NCI-H526 (cell line): ENCODE measurements around the gene PLEKHS1.
A peak's percentile ranks its signal among the peaks of the same experiment; 100 is the strongest.

ENCODE experiments used
- DNase-seq, 2 experiments: peaks; one replicate each; lab custom pipeline; 2025; lab: John Stamatoyannopoulos, UW

Gene PLEKHS1

DNA sequence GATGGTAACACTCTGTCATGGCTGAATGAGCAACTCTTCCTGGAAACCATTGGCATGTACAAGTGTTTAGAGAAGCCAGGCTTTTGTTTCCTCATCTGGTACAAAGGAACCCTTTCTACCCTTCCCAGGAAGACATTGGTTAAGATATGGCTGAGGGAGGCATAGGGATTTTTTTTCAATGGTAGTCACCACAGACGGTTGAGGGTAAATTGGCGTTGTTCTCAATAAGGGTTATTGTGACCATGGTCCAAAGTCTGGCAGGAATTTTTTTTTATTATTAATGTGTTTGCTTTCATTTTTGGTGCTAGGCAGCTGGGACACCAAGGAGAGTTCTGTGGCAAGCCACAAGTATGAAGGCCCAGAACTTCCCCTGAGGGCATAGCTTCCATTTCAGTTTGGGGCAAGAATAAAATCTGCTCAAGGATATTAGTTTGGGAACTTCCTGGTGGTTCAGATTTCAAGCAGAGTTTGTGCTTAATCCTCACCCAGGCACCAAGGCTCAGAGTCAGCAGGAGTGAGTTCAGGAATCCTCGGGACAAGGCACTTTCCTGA is at the start of gene PLEKHS1:
TSS of gene PLEKHS1 (plus strand) at position 502 of the 552 bp plus-strand sequence. CDS start 3,596 bp downstream, outside the sequence.
- peak in 1 of 2 experiments; percentile 0 for DNase-seq

DNA sequence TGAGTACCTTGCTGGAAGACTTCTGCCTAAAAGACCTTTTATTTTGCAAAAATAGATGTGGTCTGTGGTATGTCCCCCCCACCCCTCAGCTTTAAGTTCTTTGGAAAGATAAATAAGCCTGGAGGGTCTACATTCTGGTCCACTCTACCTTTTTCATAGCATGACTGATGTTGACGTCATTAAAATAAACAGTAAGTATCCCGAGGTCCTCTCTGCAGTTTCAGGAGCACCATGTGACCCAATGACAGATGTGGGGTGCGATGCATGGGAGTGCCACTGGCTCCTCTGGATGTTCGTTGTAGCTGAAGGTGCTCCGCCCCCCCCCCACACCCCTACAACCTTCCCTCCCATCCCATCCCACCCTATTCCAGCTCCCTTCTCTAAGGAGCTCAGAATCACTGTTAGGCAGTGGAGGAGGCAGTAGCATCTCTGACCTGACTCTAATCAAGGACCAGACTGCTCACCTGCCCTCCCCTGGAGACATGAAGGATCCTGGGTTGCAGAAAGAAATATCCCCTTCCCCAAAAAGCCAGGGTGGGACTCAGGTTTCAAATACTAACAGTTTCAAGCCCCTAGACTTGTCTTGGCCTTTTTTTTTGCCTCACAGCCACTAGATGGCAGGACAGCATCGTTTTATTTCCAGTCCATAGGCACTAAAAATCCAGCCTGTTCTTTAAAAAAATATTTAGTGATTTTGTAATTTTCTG is 46.7 kb upstream of the PLEKHS1 start:
- peak in 1 of 2 experiments; percentile 55 for DNase-seq

GRCh38 chr10:113705344-113705652 is 46.2 kb upstream of the PLEKHS1 start:
- peak in 1 of 2 experiments; percentile 36 for DNase-seq

DNA sequence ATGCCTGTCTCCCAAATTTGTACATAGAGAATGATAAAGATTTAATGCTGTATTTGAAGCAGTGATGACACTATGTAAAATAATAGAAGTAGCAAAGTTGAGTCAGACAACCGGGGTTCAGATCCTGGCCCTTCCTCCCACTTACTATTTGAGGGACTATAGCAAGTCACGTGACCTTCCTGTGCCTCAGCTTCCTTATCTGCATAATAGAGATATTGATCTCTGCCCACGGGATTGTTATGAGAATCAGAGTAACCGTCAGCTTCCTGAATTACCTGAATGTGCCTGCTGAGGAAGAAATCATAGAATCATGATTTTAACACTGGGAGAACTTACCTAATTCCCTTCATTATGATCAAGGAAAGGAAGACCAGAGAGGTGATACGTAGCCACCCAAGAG is 44.9 kb upstream of the PLEKHS1 start:
- peak in 1 of 2 experiments; percentile 16 for DNase-seq

DNA sequence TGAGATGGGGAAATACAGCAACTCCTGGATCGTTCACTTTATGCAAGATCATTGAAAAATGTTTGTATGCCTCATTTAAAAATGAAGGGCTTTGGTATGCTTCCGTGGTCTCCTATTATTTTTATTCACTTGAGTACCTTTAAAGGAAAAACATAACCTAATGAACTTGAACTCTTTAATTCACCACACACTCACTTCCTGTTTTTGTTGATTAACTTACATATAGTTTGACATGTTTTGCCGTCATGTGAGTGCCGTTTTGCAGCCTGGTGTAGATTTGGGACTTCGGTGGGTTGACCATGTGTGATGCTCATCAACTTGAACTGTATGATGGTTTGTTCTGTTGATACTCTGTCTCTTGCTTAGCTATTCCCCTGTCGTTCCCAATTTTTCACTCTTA is 42.8 kb upstream of the PLEKHS1 start:
- DNase-seq = no peak

DNA sequence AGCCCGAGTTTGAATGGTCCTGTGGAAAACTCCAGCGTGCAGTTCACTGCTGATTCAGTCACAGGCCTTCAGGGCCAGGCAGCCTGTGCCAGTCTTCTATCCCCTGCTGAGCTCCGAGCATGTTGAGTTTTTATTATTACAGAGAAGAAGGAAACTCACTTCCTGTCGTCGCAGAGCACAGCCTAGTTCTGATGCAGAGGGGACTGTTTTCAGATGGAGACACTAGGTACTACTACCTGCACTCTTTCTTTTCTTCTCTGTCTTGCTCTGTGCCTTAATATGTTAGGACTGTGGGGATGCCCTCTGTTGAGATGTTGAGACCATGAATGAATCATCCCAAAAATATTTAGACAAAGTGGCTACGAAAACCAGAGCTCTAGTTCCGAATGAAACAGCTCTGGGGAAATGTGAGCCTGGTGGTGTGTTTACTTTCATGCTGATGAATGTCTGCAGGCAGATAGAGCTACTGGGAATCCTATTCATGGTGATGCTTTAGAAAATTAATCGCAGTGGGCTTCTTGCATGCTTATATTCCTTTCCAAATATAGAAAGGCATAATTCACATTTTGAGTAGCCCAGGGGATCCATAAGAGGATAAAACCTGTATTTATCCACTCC is 42.2 kb upstream of the PLEKHS1 start:
- DNase-seq = peak; percentile 47 to 57

- peak; percentile 89 to 90 for DNase-seq
Observed at GRCh38 chr10:113711142-113711541, 40.3 kb upstream of the PLEKHS1 start.

- DNase-seq = no peak
Observed at GRCh38 chr10:113712024-113712423, 39.5 kb upstream of the PLEKHS1 start.

GRCh38 chr10:113712755-113713639 is 38.5 kb upstream of the PLEKHS1 start:
- peak; percentile 94 to 97 for DNase-seq

DNA sequence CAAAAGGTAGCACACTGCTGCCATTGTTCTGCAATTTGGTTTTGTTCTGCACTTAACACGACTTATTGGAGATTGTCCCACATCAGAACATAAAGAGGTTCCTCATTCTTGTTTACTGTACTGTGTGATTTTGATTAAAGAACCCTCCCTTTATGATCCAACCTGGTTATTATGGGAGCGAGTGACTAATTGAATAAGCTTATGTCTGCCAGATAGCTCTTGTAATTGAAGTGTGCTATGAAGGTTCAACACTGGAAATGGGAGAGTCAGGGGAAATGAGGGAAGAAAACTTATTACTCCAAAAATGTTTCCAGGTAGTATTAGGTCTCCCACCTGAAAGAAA is 37.9 kb upstream of the PLEKHS1 start:
- DNase-seq = peak; percentile 21 to 23

- DNase-seq = no peak
Observed at GRCh38 chr10:113716109-113716910, 35.2 kb upstream of the PLEKHS1 start.

GRCh38 chr10:113718969-113719822 is 32.3 kb upstream of the PLEKHS1 start:
- no peak for DNase-seq

DNA sequence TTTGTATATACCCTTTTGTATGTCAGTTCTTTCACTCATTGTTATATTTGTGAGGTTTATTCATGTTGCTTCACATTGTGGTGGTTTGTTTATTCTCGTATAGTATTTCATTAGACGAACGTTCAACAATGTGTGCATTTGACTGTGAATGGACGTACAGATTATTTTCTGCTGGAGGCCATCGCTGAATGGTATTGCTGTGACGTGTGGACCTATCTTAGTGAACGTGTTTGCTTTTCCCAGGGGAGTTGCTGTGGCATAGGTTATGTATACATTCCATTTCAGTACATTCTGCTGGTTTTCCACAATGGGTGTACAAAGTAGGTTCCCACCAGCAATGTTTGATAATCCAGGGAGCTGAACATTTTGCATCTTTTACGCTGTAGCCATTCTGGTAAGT is 31.1 kb upstream of the PLEKHS1 start:
- peak in 1 of 2 experiments; percentile 18 for DNase-seq

- DNase-seq = peak in 1 of 2 experiments; percentile 5
Observed at GRCh38 chr10:113732160-113732881, 19.2 kb upstream of the PLEKHS1 start.

DNA sequence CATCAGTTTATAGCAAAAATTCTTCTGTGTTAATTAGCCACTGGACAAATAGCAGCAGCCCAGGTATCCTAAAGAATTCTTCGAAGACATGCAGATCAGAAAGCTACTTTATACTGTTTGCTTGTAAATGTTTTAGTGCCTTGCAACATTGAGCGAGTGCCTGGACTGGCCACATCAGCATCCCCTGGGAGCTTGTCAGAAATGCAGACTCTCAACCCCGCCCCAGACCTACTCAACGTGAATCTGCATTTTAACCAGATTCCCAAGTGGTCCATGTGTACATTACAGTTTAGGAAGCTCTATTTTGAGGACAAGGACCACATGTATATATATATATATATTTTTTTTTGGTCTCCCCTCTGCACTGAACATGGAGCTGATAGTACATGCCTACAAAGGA is 18.5 kb upstream of the PLEKHS1 start:
- peak in 1 of 2 experiments; percentile 5 for DNase-seq

- DNase-seq = no peak
Observed at GRCh38 chr10:113733635-113734034, 17.8 kb upstream of the PLEKHS1 start.

DNA sequence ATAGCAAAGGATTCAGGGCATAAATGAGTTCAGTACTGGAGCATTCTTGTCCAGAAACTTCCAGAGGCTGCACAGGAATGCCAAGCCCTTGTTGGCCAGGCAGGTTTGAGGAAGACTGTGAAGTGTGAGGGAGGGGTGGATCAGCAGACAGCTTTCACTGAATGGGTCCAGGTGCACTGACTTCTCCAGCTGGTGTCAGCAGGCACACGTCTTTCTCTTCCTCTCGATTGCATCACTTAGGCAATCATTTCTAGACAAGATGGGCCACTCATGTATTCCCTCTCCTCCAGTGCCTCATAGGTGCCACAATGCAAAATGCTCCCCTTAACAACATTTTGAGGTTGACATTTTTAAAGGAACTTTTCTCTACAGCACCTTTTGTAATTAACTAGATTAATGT is 15.6 kb upstream of the PLEKHS1 start:
- DNase-seq = peak; percentile 42 to 66

DNA sequence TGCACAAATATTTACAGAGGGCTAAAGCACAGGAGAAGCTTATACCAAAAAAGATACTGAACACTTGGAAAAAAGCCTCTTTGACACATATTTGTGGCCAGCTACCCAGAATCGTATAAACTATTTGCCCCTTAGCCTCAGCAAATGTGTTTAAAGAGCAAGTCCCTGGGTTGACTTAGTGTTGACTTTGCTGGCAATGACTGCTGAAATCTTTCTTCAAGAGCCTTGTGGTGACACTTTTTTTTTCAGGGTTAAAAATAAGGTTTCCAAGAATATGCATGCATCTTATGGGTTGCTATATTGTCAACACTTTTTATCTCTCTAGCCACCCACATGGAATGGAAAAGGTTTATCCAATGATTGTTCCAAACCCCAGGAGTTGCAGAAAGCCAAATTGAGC is 14.9 kb upstream of the PLEKHS1 start:
- no peak for DNase-seq

GRCh38 chr10:113739031-113739430 is 12.5 kb upstream of the PLEKHS1 start:
- DNase-seq = no peak

GRCh38 chr10:113739577-113739976 is 11.9 kb upstream of the PLEKHS1 start:
- DNase-seq = no peak
